GM12892 (cell line): Measurements from ENCODE around the gene BOLA3.

Source experiments
- POLR2A ChIP-seq: IDR thresholded peaks from 2 replicates; pipeline ENCODE4 v1.6.1; 2011; ENCODE audit warnings: low read depth, low read length, control low read depth
- POLR2AphosphoS5 ChIP-seq: IDR thresholded peaks from 2 replicates; pipeline ENCODE4 v1.6.1; 2011; ENCODE audit warnings: low read depth, low read length, control low read depth

DNA sequence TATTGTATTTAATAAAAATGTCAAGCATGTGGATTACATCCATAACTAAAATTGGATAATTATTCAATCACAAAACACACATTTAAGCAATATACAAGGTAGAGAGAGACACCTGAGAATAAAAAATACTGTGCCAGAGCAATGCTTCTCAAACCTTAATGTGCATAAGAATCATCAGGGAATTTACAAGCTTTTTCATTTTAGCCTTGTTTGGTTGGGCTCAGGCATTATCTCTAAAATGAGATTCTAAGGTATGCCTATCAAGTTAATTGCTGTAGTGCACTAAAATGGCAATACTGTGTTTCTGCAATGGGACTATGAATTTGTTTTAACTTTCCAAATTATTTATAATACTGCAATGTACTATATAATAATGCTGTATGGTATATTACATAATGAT lies 30.0 kb upstream of the BOLA3 start:
- TF ChIP-seq POLR2AphosphoS5 (no peak), POLR2A (no peak)
